Measurements from ENCODE around the gene KRT1.

GRCh38 chr12:52698651-52699340 is 18.6 kb upstream of the KRT1 start:
- TF ChIP-seq POLR2A (IDR thresholded peaks at IDR 0.05; ENCODE audit: low read depth, low read length) (no peak), TAF1 (IDR thresholded peaks at IDR 0.05; ENCODE audit: borderline replicate concordance, low read depth, low read length) (no peak), POLR2AphosphoS5 (IDR thresholded peaks at IDR 0.05; ENCODE audit: low read depth, low read length) (no peak)
